ACC112 (cell line): ENCODE results near the gene MZF1.
"Not testable (repeated sequence)": the region's sequence is repeated elsewhere in the genome, so short reads cannot be mapped to it uniquely, and the experiment has no call there.

Experiments used
- H2AFZ ChIP-seq: fragments of 200-600 bp; sonication (generic); one replicate; pipeline ENCODE4 v1.6.0; 2017; ENCODE audit warnings: antibody characterized with exemption, low read length; ENCODE audit not compliant: unreplicated experiment
- H3K27ac ChIP-seq: fragments of 200-600 bp; sonication (generic); 2 replicates; pipeline ENCODE4 v1.5.1; 2014; ENCODE audit warnings: low read depth, mild to moderate bottlenecking, antibody characterized with exemption, low read length, moderate library complexity
- H3K27me3 ChIP-seq: fragments of 200-600 bp; sonication (generic); 2 replicates; pipeline ENCODE4 v1.6.1; 2014; ENCODE audit warnings: mild to moderate bottlenecking, antibody characterized with exemption, low read length, moderate library complexity, mixed read lengths; ENCODE audit not compliant: insufficient read depth
- H3K36me3 ChIP-seq: fragments of 200-600 bp; sonication (generic); 2 replicates; pipeline ENCODE4 v1.6.1; 2016; ENCODE audit warnings: mild to moderate bottlenecking, antibody characterized with exemption, low read length, moderate library complexity, mixed read lengths; ENCODE audit not compliant: insufficient read depth
- H3K4me1 ChIP-seq: fragments of 200-600 bp; sonication (generic); one replicate; pipeline ENCODE4 v1.6.1; 2016; ENCODE audit warnings: low read length, mixed read lengths; ENCODE audit not compliant: insufficient read depth, unreplicated experiment, control insufficient read depth
- H3K4me3 ChIP-seq: fragments of 200-600 bp; sonication (generic); 2 replicates; pipeline ENCODE4 v1.5.1; 2014; ENCODE audit warnings: mild to moderate bottlenecking, low read depth, low read length
- H3K79me2 ChIP-seq: fragments of 200-600 bp; sonication (generic); one replicate; pipeline ENCODE4 v1.6.0; 2016; ENCODE audit warnings: low read length; ENCODE audit not compliant: control insufficient read depth, unreplicated experiment, insufficient read depth

Gene MZF1

DNA sequence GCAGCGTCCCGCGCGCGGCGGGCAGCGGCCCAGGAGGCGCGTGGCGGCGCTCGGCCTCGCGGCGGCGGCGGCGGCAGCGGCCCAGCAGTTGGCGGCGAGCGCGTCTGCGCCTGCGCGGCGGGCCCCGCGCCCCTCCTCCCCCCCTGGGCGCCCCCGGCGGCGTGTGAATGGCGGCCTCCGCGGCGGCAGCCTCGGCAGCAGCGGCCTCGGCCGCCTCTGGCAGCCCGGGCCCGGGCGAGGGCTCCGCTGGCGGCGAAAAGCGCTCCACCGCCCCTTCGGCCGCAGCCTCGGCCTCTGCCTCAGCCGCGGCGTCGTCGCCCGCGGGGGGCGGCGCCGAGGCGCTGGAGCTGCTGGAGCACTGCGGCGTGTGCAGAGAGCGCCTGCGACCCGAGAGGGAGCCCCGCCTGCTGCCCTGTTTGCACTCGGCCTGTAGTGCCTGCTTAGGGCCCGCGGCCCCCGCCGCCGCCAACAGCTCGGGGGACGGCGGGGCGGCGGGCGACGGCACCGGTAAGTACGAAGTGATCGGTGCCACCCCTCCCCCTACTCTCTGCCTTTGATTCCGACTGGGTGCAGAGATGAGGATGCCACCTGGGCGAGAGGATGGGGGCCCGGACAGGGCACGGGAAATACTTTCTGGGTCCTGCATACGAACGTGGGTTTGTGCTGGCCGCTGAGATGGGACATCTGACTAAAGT lies 28.4 kb downstream of the MZF1 start:
- peaks cover 8% of the 10 kb centered on the region for H3K4me1 ChIP-seq
- peaks cover 43% of the 10 kb centered on the region for H3K79me2 ChIP-seq
- H3K27ac ChIP-seq, result peak overlapping the region; percentile 96; the same call in 1 of the 2 replicates
- no peak overlapping the region for H2AFZ ChIP-seq
- H3K27me3 ChIP-seq, result no peaks in the 10 kb centered on the region
- H3K36me3 ChIP-seq, result peaks cover 5% of the 10 kb centered on the region; the same call in 1 of the 2 replicates
- peak overlapping the region; percentile 95 for H3K4me3 ChIP-seq

DNA sequence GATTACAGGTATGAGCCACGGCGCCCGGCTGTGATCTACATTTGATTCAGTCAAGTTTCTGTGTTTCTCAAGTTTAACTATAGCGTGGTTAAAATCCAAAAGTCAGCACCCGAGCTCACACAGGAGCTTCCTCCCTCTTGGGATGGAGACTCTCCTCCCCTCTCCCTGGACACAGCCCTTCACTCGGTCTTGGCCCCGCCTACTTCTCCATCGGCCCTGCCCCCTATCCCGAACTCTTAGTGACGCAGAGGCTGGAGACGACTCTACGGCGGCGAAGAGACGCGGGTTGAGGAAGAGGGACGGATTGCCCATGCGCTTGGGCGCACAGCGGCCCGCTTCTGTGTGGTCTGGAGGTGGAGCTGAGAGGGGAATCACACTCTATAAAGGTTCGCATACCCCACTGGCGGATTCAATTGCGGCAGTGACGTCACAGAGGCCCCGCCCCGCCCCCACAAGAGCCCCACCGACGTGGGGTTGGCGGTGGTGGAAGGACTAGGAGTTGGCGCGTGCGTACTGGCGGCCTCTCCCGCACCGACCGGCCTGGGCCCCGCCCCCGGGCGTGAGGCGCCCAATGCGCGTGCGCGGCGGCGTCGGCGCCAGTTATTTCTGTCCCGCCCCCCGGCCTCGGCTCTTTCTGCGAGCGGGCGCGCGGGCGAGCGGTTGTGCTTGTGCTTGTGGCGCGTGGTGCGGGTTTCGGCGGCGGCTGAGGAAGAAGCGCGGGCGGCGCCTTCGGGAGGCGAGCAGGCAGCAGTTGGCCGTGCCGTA lies 29.1 kb downstream of the MZF1 start, which contains the start of gene TRIM28:
TSS of gene TRIM28 (plus strand) at position 239 of the 765 bp plus-strand sequence. CDS start 694 bp downstream, outside the sequence.
- Histone ChIP-seq H3K4me3 (peak within 1 kb of the TSS; percentile 95), H3K36me3 (peaks cover 5% of the 10 kb centered on the region; the same call in 1 of the 2 replicates), H2AFZ (peak within 1 kb of the TSS; percentile 93)

GRCh38 chr19:58542641-58543372 lies 30.3 kb downstream of the MZF1 start:
- not testable (repeated sequence) for H2AFZ ChIP-seq, H3K4me1 ChIP-seq, H3K27ac ChIP-seq, H3K36me3 ChIP-seq, H3K4me3 ChIP-seq
- H3K27me3 ChIP-seq, result peaks cover 16% of the 10 kb centered on the region
- peaks cover 32% of the 10 kb centered on the region for H3K79me2 ChIP-seq

More for the DNA sequence above, 29.1 kb downstream of the MZF1 start, which contains the start of gene TRIM28:
- Histone ChIP-seq H3K4me1 (peaks cover 8% of the 10 kb centered on the region), H3K27ac (peak within 1 kb of the TSS; percentile 96), H3K27me3 (peaks cover 6% of the 10 kb centered on the region), H3K79me2 (peaks cover 42% of the 10 kb centered on the region)

- H3K27ac ChIP-seq, H2AFZ ChIP-seq, H3K4me3 ChIP-seq, H3K79me2 ChIP-seq, H3K36me3 ChIP-seq, H3K4me1 ChIP-seq: not testable (repeated sequence)
- H3K27me3 ChIP-seq, result peaks cover 19% of the 10 kb centered on the region
These were observed 34.0 kb downstream of the MZF1 start for GRCh38 chr19:58539169-58539559.

DNA sequence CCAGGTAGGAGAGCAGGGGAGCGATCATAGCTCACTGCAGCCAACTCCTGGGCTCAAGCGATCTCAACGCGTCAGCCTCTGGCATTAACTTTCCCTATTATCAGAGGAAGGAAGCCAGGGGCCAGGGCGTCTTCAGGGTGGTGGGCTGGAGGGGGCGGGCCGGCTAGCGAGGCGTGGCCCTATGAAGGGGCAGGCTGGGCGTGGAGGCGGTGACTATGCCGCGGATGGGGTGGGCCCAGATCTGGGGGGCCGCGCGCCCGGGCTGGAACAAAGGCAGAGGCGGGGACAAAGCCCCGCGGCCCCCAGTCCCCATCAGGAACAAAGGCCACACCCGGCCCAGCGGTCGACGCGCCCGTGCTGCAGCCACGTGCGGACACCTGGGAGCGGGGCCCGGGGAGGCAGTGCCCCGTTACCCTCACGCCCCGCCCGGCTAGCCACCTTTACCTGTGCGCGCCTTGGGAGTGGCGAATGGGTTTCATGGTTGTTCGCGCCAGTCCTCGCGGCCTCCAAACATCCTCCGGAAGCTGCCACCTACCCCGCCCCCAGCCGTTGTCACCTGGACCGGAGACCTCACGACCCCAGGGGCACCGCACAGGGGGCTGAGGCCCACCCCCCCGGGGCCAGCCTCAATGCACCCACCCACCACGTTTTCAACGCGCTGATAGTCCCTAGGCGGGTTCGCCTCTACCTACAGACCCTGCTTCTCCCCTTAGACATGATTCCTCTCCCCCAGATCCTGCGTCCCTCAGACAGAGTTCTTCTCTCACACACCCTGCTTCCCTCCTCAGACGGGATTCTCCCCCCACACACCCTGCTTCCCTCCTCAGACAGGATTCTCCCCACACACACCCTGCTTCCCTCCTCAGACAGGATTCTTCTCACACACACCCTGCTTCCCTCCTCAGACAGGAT lies 34.6 kb downstream of the MZF1 start:
- Histone ChIP-seq H3K4me3 (peak overlapping the region; percentile 51), H3K27me3 (peaks cover 19% of the 10 kb centered on the region), H3K79me2 (no peaks in the 10 kb centered on the region), H2AFZ (peak overlapping the region; percentile 7), H3K27ac (no peak overlapping the region), H3K36me3 (no peaks in the 10 kb centered on the region), H3K4me1 (no peaks in the 10 kb centered on the region)

DNA sequence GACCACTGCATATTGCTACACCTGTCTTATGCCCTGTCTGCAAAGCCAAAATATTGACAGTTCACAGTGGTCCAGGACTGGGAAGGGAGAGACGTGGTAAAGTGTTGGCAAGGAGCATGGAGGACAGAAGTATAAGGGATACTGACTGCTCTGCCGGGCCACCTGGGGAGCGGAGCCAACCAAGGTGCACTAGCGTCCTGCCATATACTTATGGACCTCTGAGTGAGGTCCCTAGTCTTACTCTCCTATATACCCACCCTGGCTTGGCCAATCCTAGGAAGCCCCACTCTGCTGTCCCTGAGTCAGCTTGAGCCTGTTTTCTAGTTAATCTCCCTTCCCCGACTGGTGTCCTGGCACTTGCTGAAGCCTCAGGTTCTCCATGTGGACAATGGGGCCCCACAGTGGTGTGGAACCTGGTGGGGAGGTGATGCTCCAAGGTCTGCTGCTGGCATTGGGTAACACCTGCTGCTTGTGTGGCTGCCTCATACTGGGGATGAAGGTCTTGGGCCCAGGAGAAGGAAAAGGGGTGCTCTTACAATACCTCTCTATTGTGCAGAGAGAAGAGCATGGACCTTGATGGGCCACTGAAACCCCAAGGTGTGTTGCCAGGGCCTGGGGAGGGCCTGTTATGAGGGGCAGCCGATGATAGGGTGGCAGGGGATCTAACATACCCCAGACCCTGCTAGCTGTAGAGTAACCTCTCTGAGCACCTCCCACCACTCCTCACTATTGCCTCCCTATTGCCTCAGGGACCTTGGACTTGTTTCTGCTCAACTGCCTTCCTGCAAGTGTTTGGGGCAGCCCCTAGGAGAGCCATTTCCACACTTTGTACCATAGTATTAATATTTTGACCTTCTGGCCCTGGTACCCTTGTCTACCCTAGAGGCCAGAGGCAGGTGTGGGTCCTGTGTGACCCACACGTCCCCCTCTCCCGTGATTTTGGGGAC lies 36.0 kb downstream of the MZF1 start:
- peaks cover 21% of the 10 kb centered on the region for H3K27me3 ChIP-seq
- no peaks in the 10 kb centered on the region for H3K79me2 ChIP-seq
- no peak overlapping the region for H3K4me3 ChIP-seq
- no peaks in the 10 kb centered on the region for H3K36me3 ChIP-seq
- H3K4me1 ChIP-seq, result no peaks in the 10 kb centered on the region
- no peak overlapping the region for H2AFZ ChIP-seq
- H3K27ac ChIP-seq, result no peak overlapping the region

GRCh38 chr19:58535857-58536256 lies 37.3 kb downstream of the MZF1 start:
- Histone ChIP-seq H3K27ac (no peak overlapping the region), H3K4me3 (no peak overlapping the region), H3K4me1 (no peaks in the 10 kb centered on the region), H3K79me2 (no peaks in the 10 kb centered on the region), H3K36me3 (no peaks in the 10 kb centered on the region), H2AFZ (no peak overlapping the region), H3K27me3 (peaks cover 33% of the 10 kb centered on the region)

DNA sequence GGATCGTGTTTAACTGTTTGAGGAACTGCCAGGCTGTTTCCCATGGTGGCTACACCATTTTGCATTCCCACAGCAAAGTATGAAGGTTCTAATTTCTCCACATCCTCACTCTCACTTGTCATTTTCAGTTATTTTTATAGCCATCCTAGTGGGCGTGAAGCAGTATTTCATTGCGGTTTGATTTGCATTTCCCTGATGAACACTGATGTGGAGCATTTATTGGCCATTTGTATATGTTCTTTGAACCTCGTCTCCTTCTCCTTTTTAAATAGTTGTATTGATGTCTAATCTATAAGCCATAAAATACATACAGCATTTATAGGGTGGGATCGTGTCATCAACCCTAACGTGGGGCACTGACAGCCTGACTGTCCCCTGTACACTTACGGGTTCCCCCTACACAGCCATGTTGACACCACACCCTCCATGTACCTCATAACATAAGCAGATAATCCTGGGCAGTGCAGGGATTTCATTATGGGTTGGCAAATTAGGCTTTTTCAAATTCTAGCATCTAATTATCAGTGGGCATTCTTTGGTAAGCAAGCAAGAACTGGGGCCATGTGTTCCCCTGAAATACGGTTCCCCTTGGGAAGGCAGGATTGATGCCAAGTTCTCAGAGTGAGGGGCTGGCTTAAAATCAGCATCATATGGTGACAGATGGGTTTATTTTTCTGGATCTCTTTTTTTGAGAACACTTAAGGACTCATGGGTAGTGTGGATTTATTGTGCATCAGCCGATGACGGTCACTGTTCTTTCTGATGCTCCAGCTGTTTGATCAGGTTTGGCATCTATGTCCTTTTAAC lies 41.9 kb downstream of the MZF1 start:
- H3K4me1 ChIP-seq, result no peaks in the 10 kb centered on the region
- H3K27ac ChIP-seq, result no peak overlapping the region
- H3K79me2 ChIP-seq, result no peaks in the 10 kb centered on the region
- no peaks in the 10 kb centered on the region for H3K36me3 ChIP-seq
- no peak overlapping the region for H3K4me3 ChIP-seq
- no peak overlapping the region for H2AFZ ChIP-seq
- peaks cover 20% of the 10 kb centered on the region; the same call in 1 of the 2 replicates for H3K27me3 ChIP-seq

DNA sequence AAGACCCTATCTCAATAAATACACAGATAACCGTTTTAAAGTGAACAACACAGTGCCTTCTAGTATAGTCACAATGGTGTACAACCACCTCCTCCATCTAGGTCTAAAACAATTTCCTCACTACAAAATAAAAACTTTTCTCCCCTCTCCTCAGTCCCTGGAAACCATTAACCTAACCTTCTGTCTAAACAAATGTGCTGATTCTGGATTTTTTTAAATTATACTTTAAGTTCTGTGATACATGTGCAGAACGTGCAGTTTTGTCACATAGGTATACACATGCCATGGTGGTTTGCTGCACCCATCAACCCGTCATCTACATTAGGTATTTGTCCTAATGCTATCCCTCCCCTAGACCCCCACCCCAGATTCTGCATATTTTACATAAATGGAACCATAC lies 43.7 kb downstream of the MZF1 start:
- H3K4me3 ChIP-seq, result no peak overlapping the region
- H3K36me3 ChIP-seq, result no peaks in the 10 kb centered on the region

More for the DNA sequence above, 43.7 kb downstream of the MZF1 start:
- peaks cover 20% of the 10 kb centered on the region; the same call in 1 of the 2 replicates for H3K27me3 ChIP-seq
- no peak overlapping the region for H2AFZ ChIP-seq
- no peaks in the 10 kb centered on the region for H3K79me2 ChIP-seq
- H3K4me1 ChIP-seq, result no peaks in the 10 kb centered on the region
- no peak overlapping the region for H3K27ac ChIP-seq
